Mesendoderm (in vitro differentiated cells): ENCODE results near the gene GALNT9.

Source experiments
- DNase-seq: peaks from one replicate; pipeline ENCODE4 v3.0.0; 2013
- H2AK5ac ChIP-seq: 2 replicates; pipeline ENCODE4 v1.6.1; 2013; ENCODE audit warnings: low read length, inconsistent platforms
- H2BK120ac ChIP-seq: 2 replicates; pipeline ENCODE4 v1.6.1; 2013; ENCODE audit warnings: low read depth, mild to moderate bottlenecking, low read length, moderate library complexity, mixed read lengths
- H2BK15ac ChIP-seq: replicated peaks from 2 replicates; pipeline ENCODE4 v1.6.1; 2013; ENCODE audit warnings: low read depth, mild to moderate bottlenecking, moderate library complexity
- H2BK5ac ChIP-seq: 2 replicates; pipeline ENCODE4 v1.6.1; 2013; ENCODE audit warnings: low read length, inconsistent platforms
- H3K18ac ChIP-seq: 2 replicates; pipeline ENCODE4 v1.6.1; 2013; ENCODE audit warnings: mild to moderate bottlenecking, low read length, mixed read lengths
- H3K23ac ChIP-seq: one replicate; pipeline ENCODE4 v1.6.1; 2013; ENCODE audit warnings: low read length
- H3K27ac ChIP-seq: 2 replicates; pipeline ENCODE4 v1.5.1; 2013; ENCODE audit warnings: low read depth, mild to moderate bottlenecking, inconsistent platforms, low read length, moderate library complexity
- H3K27me3 ChIP-seq: 2 replicates; pipeline ENCODE4 v1.6.1; 2013; ENCODE audit warnings: low read length, control low read depth, mild to moderate bottlenecking, inconsistent platforms; ENCODE audit not compliant: insufficient read depth, poor library complexity
- H3K36me3 ChIP-seq: 2 replicates; pipeline ENCODE4 v1.6.1; 2013; ENCODE audit warnings: low read length, inconsistent platforms; ENCODE audit not compliant: control insufficient read depth, insufficient read depth
- H3K4ac ChIP-seq: one replicate; pipeline ENCODE4 v1.6.1; 2013; ENCODE audit warnings: low read depth, mild to moderate bottlenecking, low read length, moderate library complexity
- H3K4me1 ChIP-seq: 2 replicates; pipeline ENCODE4 v1.6.1; 2013; ENCODE audit warnings: low read depth, low read length, inconsistent platforms; ENCODE audit not compliant: control insufficient read depth
- H3K4me2 ChIP-seq: 2 replicates; pipeline ENCODE4 v1.6.1; 2013; ENCODE audit warnings: low read length
- H3K4me3 ChIP-seq: 2 replicates; pipeline ENCODE4 v1.5.1; 2013; ENCODE audit warnings: mild to moderate bottlenecking, low read length
- H3K56ac ChIP-seq: one replicate; pipeline ENCODE4 v1.6.1; 2013; ENCODE audit warnings: low read length
- H3K79me1 ChIP-seq: 2 replicates; pipeline ENCODE4 v1.6.1; 2013; ENCODE audit warnings: low read length, inconsistent platforms
- H3K79me2 ChIP-seq: 2 replicates; pipeline ENCODE4 v1.6.1; 2013; ENCODE audit warnings: mild to moderate bottlenecking, low read length; ENCODE audit not compliant: control insufficient read depth, insufficient read depth
- H3K9ac ChIP-seq: 2 replicates; pipeline ENCODE4 v1.6.1; 2013; ENCODE audit warnings: low read length, inconsistent platforms
- H4K5ac ChIP-seq: one replicate; pipeline ENCODE4 v1.6.1; 2013; ENCODE audit warnings: low read length
- H4K8ac ChIP-seq: one replicate; pipeline ENCODE4 v1.6.1; 2013; ENCODE audit warnings: low read depth, mild to moderate bottlenecking, control low read depth, low read length, moderate library complexity
- WGBS: extraction: QIAGEN DNeasy Blood & Tissue Kit; methylation state at CpG from one replicate; pipeline ENCODE4 v1.1.7; 2013; ENCODE audit warnings: low lambda C conversion rate, missing lambda C conversion rate; ENCODE audit not compliant: insufficient coverage; ENCODE audit errors: extremely low coverage; 5-methylcytosine and 5-hydroxymethylcytosine counted together

The GALNT9 gene

GRCh38 chr12:132338781-132339180 lies 9.4 kb upstream of the GALNT9 start:
- no peak overlapping the region for H3K4me3 ChIP-seq
- no peak overlapping the region for H4K8ac ChIP-seq
- WGBS = no CpG with 5 or more reads among the region's 24 CpGs
- H2BK15ac ChIP-seq = no peak overlapping the region
- no peak overlapping the region for H3K27ac ChIP-seq
- H3K23ac ChIP-seq = no peak overlapping the region
- H3K9ac ChIP-seq = no peak overlapping the region
- H3K79me2 ChIP-seq = no peaks in the 10 kb centered on the region
- H3K18ac ChIP-seq = no peak overlapping the region
- H3K79me1 ChIP-seq = no peaks in the 10 kb centered on the region
- no peak overlapping the region for H2BK5ac ChIP-seq
- no peak overlapping the region for H4K5ac ChIP-seq
- DNase-seq = no peak
- H3K4ac ChIP-seq = no peak overlapping the region
- H2AK5ac ChIP-seq = no peak overlapping the region
- no peaks in the 10 kb centered on the region for H3K27me3 ChIP-seq
- no peaks in the 10 kb centered on the region for H3K36me3 ChIP-seq
- H3K56ac ChIP-seq = no peak overlapping the region
- no peaks in the 10 kb centered on the region for H3K4me1 ChIP-seq
- H3K4me2 ChIP-seq = no peak overlapping the region
- H2BK120ac ChIP-seq = no peak overlapping the region

DNA sequence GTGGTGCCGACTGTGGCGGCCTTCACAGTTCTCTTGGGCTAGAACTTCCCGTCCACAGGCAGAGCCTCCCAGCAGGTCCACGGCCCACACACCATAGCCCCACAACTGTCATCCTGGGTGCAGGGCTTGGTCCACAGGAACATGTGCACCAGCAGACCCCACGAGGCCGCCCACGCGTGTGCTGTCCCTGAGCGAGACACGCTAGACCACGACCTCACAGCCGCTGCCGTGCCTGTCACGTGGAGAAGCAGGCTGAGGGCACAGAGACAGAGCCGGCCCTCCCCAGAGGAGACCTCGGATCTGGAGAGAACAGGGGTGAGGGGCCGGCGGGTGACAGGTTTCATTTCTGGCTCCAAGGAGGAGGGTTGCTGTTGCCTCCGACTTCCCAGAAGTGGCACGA lies 8.9 kb upstream of the GALNT9 start:
- Histone ChIP-seq H3K36me3 (no peaks in the 10 kb centered on the region), H3K4me3 (no peak overlapping the region), H3K79me2 (no peaks in the 10 kb centered on the region), H2BK120ac (no peak overlapping the region), H3K79me1 (no peaks in the 10 kb centered on the region), H3K4me1 (no peaks in the 10 kb centered on the region), H4K8ac (no peak overlapping the region), H3K4ac (no peak overlapping the region), H3K56ac (no peak overlapping the region), H2BK15ac (no peak overlapping the region), H3K9ac (no peak overlapping the region), H3K18ac (no peak overlapping the region), H2AK5ac (no peak overlapping the region), H3K27me3 (no peaks in the 10 kb centered on the region), H2BK5ac (no peak overlapping the region), H4K5ac (no peak overlapping the region), H3K27ac (no peak overlapping the region), H3K23ac (no peak overlapping the region), H3K4me2 (no peak overlapping the region)
- no CpG with 5 or more reads among the region's 20 CpGs for WGBS
- no peak for DNase-seq

GRCh38 chr12:132337557-132337956 lies 8.2 kb upstream of the GALNT9 start:
- Histone ChIP-seq H4K8ac (no peak overlapping the region), H3K27ac (no peak overlapping the region), H3K79me2 (no peaks in the 10 kb centered on the region), H3K9ac (no peak overlapping the region), H3K27me3 (no peaks in the 10 kb centered on the region), H3K4me1 (no peaks in the 10 kb centered on the region), H2BK5ac (no peak overlapping the region), H3K18ac (no peak overlapping the region), H2AK5ac (no peak overlapping the region), H3K4me3 (no peak overlapping the region), H3K36me3 (no peaks in the 10 kb centered on the region), H3K4me2 (no peak overlapping the region), H3K4ac (no peak overlapping the region), H2BK120ac (no peak overlapping the region), H3K23ac (no peak overlapping the region), H3K56ac (no peak overlapping the region), H2BK15ac (no peak overlapping the region), H4K5ac (no peak overlapping the region), H3K79me1 (no peaks in the 10 kb centered on the region)
- WGBS = no CpG with 5 or more reads among the region's 27 CpGs
- DNase-seq = no peak

DNA sequence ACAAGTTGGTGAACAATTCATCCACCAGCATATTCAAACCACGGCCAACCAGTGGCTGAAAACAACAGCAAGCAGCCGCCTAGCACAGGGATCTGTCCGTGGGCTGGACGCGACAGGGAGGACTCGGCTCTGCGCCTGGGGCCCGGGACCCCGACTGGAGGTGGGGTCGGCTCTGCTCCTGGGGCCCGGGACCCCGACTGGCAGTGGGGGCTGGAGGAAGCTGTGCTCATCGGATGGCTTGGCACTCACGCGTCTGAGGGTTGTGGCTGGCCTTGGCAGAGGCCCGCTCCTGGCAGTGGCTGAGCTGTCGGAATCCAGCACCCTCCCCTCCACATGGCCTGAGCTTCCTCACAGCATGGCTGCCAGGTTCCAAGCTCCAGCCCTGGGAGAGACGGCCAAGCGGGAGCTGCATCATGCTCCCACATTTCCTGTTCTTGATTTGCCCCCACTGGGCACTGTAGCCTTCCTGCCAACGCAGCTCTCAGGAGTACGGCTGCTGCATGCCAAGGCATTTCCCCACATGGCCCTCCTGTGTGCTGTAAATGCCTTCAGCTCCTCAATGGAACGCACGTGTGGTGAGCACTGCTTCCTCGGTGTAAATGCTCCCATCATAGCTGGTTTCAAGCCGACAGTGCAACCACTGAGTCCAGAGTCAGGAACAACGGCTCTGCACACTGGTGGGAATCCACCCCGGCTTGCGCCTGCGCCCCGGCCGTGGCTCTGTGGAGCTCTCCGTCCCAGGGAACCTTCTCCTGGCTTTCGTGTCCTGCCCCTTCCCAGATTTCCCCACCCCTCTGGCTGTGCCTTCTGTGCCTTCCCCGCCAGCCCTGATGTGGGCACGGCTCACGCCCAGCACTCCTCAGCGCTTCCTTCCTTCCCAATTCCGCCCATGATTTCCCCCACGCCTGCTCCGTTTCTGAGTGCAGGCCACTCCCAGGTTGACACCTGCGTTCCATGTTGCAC lies 7.3 kb upstream of the GALNT9 start:
- no CpG with 5 or more reads among the region's 41 CpGs for WGBS
- H3K23ac ChIP-seq = no peak overlapping the region
- DNase-seq = no peak
- no peak overlapping the region for H2BK5ac ChIP-seq
- H2AK5ac ChIP-seq = no peak overlapping the region
- H3K27ac ChIP-seq = no peak overlapping the region
- no peak overlapping the region for H3K4me3 ChIP-seq
- H3K79me1 ChIP-seq = no peaks in the 10 kb centered on the region
- no peak overlapping the region for H2BK120ac ChIP-seq
- H2BK15ac ChIP-seq = no peak overlapping the region
- H3K79me2 ChIP-seq = no peaks in the 10 kb centered on the region
- H3K4ac ChIP-seq = no peak overlapping the region
- H3K36me3 ChIP-seq = no peaks in the 10 kb centered on the region
- H3K4me2 ChIP-seq = no peak overlapping the region
- no peak overlapping the region for H3K56ac ChIP-seq
- no peak overlapping the region for H4K8ac ChIP-seq
- H3K27me3 ChIP-seq = no peaks in the 10 kb centered on the region
- H4K5ac ChIP-seq = no peak overlapping the region
- no peak overlapping the region for H3K9ac ChIP-seq
- no peaks in the 10 kb centered on the region for H3K4me1 ChIP-seq
- no peak overlapping the region for H3K18ac ChIP-seq

DNA sequence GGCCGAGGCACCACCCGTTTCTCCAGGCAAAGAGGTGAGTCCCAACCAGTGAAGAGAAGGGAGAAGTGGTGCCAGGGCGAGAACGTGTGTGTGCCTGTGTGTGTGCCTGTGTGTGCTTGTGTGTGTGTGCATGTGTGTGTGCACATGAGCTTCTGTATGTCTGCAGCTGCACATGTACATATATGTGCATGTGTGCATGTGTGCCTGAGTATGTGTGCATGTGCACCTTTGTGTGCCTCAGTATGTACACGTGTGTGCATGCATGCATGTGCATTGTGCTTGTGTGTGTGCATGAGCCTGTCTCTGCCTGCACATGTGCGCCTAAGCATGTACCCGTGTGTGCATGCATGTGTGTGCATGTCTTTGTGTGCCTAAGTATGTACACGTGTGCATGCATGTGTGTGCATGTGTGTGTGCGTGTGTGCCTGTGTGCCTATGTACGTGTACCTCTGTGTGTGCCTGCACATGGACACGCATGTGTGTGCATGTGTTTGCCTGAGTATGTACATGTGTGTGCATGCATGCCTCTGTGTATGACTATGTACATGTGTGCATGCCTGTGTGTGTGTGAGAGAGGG lies 5.9 kb upstream of the GALNT9 start:
- no peak overlapping the region for H2BK5ac ChIP-seq
- WGBS = no CpG with 5 or more reads among the region's 11 CpGs
- no peak overlapping the region for H3K56ac ChIP-seq
- H4K8ac ChIP-seq = no peak overlapping the region
- H2BK120ac ChIP-seq = no peak overlapping the region
- no peaks in the 10 kb centered on the region for H3K27me3 ChIP-seq
- no peak overlapping the region for H2BK15ac ChIP-seq
- H3K4ac ChIP-seq = no peak overlapping the region
- no peaks in the 10 kb centered on the region for H3K36me3 ChIP-seq
- H3K27ac ChIP-seq = no peak overlapping the region
- H3K23ac ChIP-seq = no peak overlapping the region
- no peak overlapping the region for H3K4me3 ChIP-seq
- no peak overlapping the region for H3K4me2 ChIP-seq
- H3K4me1 ChIP-seq = no peaks in the 10 kb centered on the region
- H3K9ac ChIP-seq = no peak overlapping the region
- H3K79me1 ChIP-seq = no peaks in the 10 kb centered on the region
- no peaks in the 10 kb centered on the region for H3K79me2 ChIP-seq
- no peak overlapping the region for H4K5ac ChIP-seq
- no peak overlapping the region for H2AK5ac ChIP-seq
- no peak for DNase-seq
- no peak overlapping the region for H3K18ac ChIP-seq
